HG03432 (cell line): Measurements from ENCODE around the gene RPF1.
A peak's percentile ranks its signal among the peaks of the same experiment; 100 is the strongest.
"Not testable (repeated sequence)": the region's sequence is repeated elsewhere in the genome, so short reads cannot be mapped to it uniquely, and the experiment has no call there.

Experiments used
- ATAC-seq: cut with Tn5 transposase; IDR thresholded peaks from one replicate; pipeline ENCODE4 v1.9.1; 2021; ENCODE audit warnings: mild to moderate bottlenecking, moderate library complexity; ENCODE audit not compliant: unreplicated experiment

Gene RPF1

GRCh38 chr1:84478876-84479868 lies at the start of gene RPF1:
Gene RPF1 (plus strand): TSS chr1:84479266. CDS start chr1:84479282, 16 bp downstream.
- peak; percentile 98 for ATAC-seq

- ATAC-seq: no peak
Measured at GRCh38 chr1:84430546-84430945, 48.5 kb upstream of the RPF1 start.

- ATAC-seq: peak; percentile 70
Measured at GRCh38 chr1:84433258-84434080, 45.6 kb upstream of the RPF1 start.

GRCh38 chr1:84434081-84434769 lies 44.8 kb upstream of the RPF1 start:
- no peak for ATAC-seq

- ATAC-seq: peak; percentile 42
Measured at GRCh38 chr1:84434801-84435549, 44.1 kb upstream of the RPF1 start.

GRCh38 chr1:84436876-84437655 lies 42.0 kb upstream of the RPF1 start:
- peak; percentile 49 for ATAC-seq

GRCh38 chr1:84442256-84442655 lies 36.8 kb upstream of the RPF1 start:
- peak; percentile 98 for ATAC-seq

GRCh38 chr1:84442747-84443646 lies 36.1 kb upstream of the RPF1 start:
- ATAC-seq: not testable (repeated sequence)

GRCh38 chr1:84448704-84449103 lies 30.4 kb upstream of the RPF1 start:
- not testable (repeated sequence) for ATAC-seq

GRCh38 chr1:84450910-84451309 lies 28.2 kb upstream of the RPF1 start:
- ATAC-seq: no peak

GRCh38 chr1:84452436-84452835 lies 26.6 kb upstream of the RPF1 start:
- ATAC-seq: no peak

GRCh38 chr1:84462118-84462517 lies 16.9 kb upstream of the RPF1 start:
- ATAC-seq: no peak

- no peak for ATAC-seq
Measured at GRCh38 chr1:84467298-84467697, 11.8 kb upstream of the RPF1 start.

- no peak for ATAC-seq
Measured at GRCh38 chr1:84476225-84476624, 2.8 kb upstream of the RPF1 start.

- ATAC-seq: peak; percentile 17
Measured at GRCh38 chr1:84479998-84480397, 932 bp downstream of the RPF1 start.

GRCh38 chr1:84480650-84481049 lies 1.6 kb downstream of the RPF1 start:
- ATAC-seq: peak; percentile 24

GRCh38 chr1:84481317-84481716 lies 2.3 kb downstream of the RPF1 start:
- ATAC-seq: no peak

- ATAC-seq: no peak
Measured at GRCh38 chr1:84488107-84488506, 9.0 kb downstream of the RPF1 start.
